Activated naive CD8-positive, alpha-beta T cell treated with anti-CD3 and anti-CD28 coated beads, Interleukin-2, amount 50 U/mL, for 16 hours (primary cell): ENCODE results near the gene HCFC2.

Experiments used
- DNase-seq: peaks from one replicate; pipeline ENCODE4 v3.0.0-alpha.2; 2020; ENCODE audit warnings: low read depth, low spot score

The HCFC2 gene

GRCh38 chr12:104121001-104121400 is 56.7 kb downstream of the HCFC2 start:
- DNase-seq = no peak

- DNase-seq = no peak
These were observed 58.0 kb downstream of the HCFC2 start for GRCh38 chr12:104122298-104122697.

DNA sequence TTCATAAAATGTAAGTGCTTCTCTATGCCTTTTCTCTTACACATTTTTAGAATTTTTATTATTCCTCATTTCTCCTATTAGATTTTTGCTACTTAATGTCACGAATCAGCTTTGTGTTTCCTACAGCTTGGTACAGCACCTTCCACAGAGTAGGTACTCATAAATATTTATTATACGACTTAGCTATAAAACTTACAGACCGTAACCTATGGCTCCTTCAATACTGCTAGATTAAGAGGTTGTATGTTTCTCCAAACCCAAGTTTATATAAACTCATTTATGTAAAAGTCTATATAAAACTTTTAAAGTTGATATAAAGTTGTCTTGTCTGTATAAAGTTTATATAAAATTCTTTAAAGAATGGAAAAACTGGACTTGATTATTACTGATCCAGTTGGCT is 62.2 kb downstream of the HCFC2 start:
- DNase-seq = no peak

GRCh38 chr12:104130760-104131159 is 66.4 kb downstream of the HCFC2 start:
- DNase-seq = no peak

DNA sequence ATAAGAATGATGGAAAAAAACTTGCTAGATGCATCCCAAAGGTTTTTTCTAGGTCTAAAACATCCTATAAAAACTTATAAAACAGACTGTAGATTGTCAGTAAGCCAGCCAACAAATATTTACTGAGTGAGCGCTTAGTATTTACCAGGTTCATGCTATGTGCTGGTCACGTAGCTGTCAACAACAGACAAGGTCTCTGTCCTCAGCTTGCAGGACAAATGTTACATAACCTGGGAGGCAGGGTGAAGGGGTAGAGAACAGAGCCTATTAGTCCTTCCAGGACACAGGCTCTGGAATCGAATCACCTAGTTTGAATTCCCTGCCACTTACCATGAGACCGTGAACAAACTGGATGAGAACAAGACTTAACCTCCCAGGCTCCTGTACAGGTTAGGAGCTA is 67.3 kb downstream of the HCFC2 start:
- no peak for DNase-seq

- DNase-seq = no peak
These were observed 68.1 kb downstream of the HCFC2 start for GRCh38 chr12:104132351-104132956.

DNA sequence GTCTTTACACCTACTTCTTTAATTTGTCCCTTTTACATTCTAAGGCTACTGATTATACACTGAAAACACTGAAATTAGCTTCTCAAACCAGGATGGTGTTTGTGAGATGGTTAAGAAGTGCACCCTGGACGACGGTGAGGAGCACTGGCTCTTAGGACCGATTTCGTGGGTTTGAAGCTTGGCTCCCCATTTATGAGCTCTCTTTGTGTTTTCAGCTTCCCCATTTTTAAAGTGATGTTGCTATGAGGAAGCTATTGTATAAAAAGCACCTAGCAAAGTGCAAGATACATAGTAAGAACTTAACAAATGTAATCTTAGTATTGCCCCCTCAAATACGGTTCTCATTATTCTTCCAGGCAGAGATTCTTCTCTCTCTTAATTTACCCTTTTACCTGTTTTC is 69.0 kb downstream of the HCFC2 start:
- DNase-seq = no peak

DNA sequence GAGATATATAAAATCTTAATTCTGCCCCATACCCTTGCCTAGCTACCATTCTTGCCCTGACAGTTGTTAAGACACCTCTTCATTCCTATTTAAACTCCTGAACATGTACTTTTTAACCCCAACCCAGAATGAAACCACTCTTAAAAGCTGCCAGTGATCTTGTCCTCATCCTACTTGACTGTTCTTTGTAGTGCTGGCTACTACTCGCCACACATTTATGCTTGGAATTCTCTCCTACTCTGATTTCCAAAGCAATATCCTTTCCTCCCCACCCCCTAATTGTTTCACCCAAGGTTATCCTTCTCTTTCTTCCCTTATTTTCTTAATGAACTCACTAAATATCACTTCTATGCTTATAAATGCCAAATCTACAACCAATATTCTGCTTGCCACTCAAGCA is 69.5 kb downstream of the HCFC2 start:
- no peak for DNase-seq

DNA sequence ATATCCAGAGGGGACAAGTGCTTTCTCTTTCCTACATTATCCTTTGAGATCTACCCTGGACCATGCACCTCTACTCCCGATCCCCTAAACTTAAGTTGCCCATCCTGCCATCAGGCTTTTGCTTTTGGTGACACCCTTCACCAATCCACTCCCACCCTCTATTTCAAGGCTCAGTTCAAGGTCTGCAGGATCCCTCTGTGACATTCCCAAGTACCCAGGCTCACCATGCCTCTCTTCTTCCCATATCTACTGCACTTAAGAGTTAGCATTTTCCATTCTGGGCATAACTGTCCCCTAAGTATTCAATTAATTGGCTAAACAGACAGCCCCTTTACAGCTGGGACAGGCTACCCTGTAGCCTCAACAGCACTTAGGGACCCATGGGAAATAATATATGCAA is 70.6 kb downstream of the HCFC2 start:
- DNase-seq = no peak

GRCh38 chr12:104136577-104136976 is 72.2 kb downstream of the HCFC2 start:
- no peak for DNase-seq

- DNase-seq = peak; percentile 10
These were observed 72.9 kb downstream of the HCFC2 start for GRCh38 chr12:104137001-104137901.

DNA sequence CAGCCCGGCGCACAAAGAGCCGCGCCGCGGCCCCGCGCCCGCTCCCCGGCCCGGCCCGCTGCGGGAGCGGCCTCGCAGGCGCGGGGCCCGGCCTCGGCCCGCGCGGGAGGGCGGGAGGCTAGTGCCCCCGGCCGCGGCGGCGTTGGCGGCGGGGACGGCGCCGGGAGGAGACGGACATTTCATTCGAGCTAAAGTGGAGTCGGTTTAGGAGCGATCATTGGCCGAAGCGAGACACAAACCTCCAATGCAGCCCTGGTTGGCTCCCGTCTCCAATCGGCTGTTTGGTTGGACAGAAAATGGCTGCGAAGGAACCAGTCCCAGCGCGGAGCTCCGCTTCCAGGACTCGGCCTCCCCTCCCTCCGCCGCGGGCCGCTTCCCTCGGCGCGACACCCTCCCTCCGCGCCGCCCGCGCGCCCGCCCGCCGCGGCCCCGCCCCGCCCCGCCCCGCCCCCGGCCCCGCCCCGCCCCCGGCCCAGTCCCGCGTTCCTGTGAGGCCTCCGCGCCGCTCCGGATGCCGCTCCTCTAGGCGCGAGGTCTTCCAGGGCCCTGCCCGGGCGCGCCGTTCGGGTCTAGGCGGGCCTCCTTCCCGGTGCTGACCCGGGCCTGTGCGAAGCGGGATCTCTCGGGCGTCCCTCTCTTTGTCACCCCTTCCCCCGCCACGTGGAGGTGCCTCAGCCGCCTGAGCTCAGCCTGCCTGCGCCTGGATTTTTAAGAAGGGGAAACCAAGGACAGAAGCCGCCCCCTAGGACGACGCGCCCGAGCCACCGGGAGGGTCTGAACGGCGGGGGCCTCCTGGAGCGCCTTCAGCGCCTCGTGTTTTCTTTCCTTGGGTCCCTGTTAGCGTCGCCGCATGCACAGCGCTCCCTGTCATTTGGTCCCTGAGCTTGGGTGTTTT is 73.8 kb downstream of the HCFC2 start, which contains the start of gene NFYB:
Gene NFYB, minus strand, starts transcription at position 309 of the 895 bp plus-strand sequence. CDS start 2,757 bp downstream, outside the sequence.
- peak; percentile 84 for DNase-seq

GRCh38 chr12:104138797-104139152 is 74.4 kb downstream of the HCFC2 start:
- DNase-seq = no peak

DNA sequence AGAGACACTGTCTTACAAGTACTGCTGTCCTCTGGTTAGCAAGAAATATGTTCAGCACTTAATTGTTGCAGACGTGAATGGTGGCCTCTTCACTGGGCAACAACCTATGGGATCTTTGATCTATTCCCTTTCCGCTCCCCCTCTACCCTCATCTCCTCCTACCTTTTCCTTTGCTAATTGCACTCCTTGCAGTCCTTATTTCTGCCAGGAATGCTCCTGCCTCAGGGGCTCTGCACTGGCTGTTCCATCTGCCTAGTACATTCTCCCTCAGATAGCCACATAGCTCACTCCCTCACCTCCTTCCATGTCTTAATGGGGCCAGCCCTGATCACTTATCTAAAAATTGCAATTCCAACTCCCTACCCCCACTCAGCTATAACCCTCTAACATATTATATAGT is 78.2 kb downstream of the HCFC2 start:
- no peak for DNase-seq

DNA sequence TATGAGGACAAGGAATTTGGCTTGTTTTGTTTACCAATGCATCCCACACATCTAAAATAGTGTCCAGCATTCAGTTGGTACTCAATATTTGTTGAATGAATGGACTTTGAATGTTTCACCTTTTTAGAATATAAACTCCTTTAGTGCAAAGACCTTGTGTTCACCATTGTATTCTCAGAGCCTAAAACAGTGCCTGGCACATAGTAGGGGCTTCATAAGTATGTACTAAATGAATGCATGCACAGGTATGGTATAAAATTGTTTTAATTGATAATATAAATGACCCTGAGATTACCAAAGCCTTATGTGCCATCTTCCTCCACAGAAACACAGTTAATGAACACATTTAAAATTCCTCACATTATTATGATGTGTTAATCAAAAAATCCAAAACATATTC is 78.7 kb downstream of the HCFC2 start:
- no peak for DNase-seq

DNA sequence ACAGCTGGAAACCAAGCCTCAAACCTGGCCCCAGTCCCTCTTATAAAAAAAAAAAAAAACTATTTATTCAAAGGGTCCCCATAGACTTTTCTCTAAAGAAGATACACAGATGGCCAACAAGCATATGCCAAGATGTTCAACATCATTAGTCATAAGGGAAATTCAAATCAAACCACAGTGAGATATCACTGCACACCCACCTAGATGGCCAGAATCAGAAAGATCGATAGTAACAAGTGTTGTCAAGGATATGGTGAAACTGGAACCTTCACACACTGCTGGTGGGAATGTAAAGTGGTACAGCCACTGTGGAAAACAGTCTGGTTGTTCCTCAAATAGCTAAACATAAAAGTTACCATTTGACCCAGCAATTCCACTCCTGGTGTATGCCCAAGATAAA is 79.6 kb downstream of the HCFC2 start:
- DNase-seq = no peak

DNA sequence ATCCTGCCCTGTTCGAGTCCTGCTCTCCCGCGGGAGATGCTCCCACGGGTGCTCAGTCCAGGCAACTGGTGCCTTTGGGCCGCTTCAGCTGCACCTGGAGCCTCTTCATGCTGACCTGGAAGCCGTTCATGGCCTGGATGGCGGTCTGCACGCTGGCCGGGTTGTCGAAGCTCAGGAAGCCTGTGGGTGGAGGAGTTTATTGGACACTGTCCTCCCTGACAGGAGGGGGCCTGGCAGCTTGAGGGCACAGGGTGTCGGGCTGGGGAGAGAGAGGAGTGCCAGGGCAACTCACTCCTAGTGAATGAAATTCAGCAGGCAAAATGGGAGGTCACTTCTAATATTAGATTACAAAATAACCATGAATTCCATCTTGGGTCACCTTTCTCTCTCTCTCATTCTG is 83.0 kb downstream of the HCFC2 start:
- DNase-seq = no peak

- DNase-seq = no peak
These were observed 86.1 kb downstream of the HCFC2 start for GRCh38 chr12:104150416-104150815.

- DNase-seq = no peak
These were observed 88.4 kb downstream of the HCFC2 start for GRCh38 chr12:104152685-104153241.

- DNase-seq = no peak
These were observed 90.0 kb downstream of the HCFC2 start for GRCh38 chr12:104154286-104154685.

- DNase-seq = no peak
These were observed 90.5 kb downstream of the HCFC2 start for GRCh38 chr12:104154806-104155205.
